H1 (cell line): ENCODE data around the gene ICOSLG. TPM values are rescaled to one million over a fixed set of nuclear protein-coding genes. Genes with fewer than 3 reads are reported as not detected.
A peak's percentile ranks its signal among the peaks of the same experiment; 100 is the strongest.

ENCODE experiments used
- CTCF ChIA-PET: fragments of 300-600 bp; sonication (Branson Sonifier 250); formaldehyde crosslinking; loops from one replicate; lab custom pipeline; 2021; ENCODE audit not compliant: partially characterized antibody; lab: Charles Lee
- POLR2A ChIA-PET: fragments of 300-600 bp; sonication (Branson Sonifier 250); formaldehyde crosslinking; loops from one replicate; lab custom pipeline; 2021; ENCODE audit warnings: inconsistent platforms; ENCODE audit not compliant: partially characterized antibody; lab: Charles Lee
- DNase-seq, 2 experiments: peaks; one replicate each; pipeline versions ENCODE4 v3.0.0 to v3.0.0-alpha.2; 2010 to 2022; ENCODE audit warnings: low spot score in 2 of 2, low read depth in 1 of 2, mixed read lengths in 1 of 2
- FAIRE-seq: peaks from 2 replicates; lab custom pipeline; 2011; peaks lifted over from hg19 to GRCh38; lab: Jason Lieb, UNC
- H2AFZ ChIP-seq: 2 replicates; pipeline ENCODE4 v1.8.1; 2012; ENCODE audit warnings: low read length, inconsistent platforms
- H2AK5ac ChIP-seq: 2 replicates; pipeline ENCODE4 v1.6.1; 2013; ENCODE audit warnings: low read depth, low read length
- H2BK120ac ChIP-seq: replicated peaks from 2 replicates; pipeline ENCODE3; 2013; ENCODE audit warnings: low read depth, low read length, inconsistent platforms
- H2BK12ac ChIP-seq: 2 replicates; pipeline ENCODE4 v1.6.1; 2013; ENCODE audit warnings: low read depth, low read length
- H2BK15ac ChIP-seq: 2 replicates; pipeline ENCODE4 v1.6.1; 2013; ENCODE audit warnings: low read length
- H2BK20ac ChIP-seq: 2 replicates; pipeline ENCODE4 v1.6.1; 2013; ENCODE audit warnings: low read length
- H2BK5ac ChIP-seq: 2 replicates; pipeline ENCODE4 v1.6.1; 2013; ENCODE audit warnings: low read depth, low read length
- H3K14ac ChIP-seq: 2 replicates; pipeline ENCODE4 v1.6.1; 2013; ENCODE audit warnings: inconsistent platforms; ENCODE audit not compliant: insufficient read length
- H3K18ac ChIP-seq: 2 replicates; pipeline ENCODE4 v1.6.1; 2013; ENCODE audit warnings: low read length; ENCODE audit errors: extremely low read depth
- H3K23ac ChIP-seq: 2 replicates; pipeline ENCODE4 v1.6.1; 2013; ENCODE audit warnings: inconsistent platforms; ENCODE audit not compliant: insufficient read length
- H3K23me2 ChIP-seq: 2 replicates; pipeline ENCODE4 v1.6.1; 2013; ENCODE audit warnings: low read depth, low read length
- H3K27ac ChIP-seq: 2 replicates; pipeline ENCODE4 v1.6.1; 2011; ENCODE audit warnings: low read depth, low read length, inconsistent platforms
- H3K27me3 ChIP-seq, 4 experiments: replicated peaks in 1 of 4; 1 replicate in 1 of 4; 2 replicates in 3 of 4; pipeline versions ENCODE4 v1.6.1 to v1.8.1; 2011 to 2013; ENCODE audit warnings: low read length in 3 of 4, mild to moderate bottlenecking in 3 of 4, inconsistent platforms in 2 of 4, mixed read lengths in 2 of 4, moderate library complexity in 1 of 4; ENCODE audit not compliant: control insufficient read depth in 3 of 4, insufficient read depth in 3 of 4; ENCODE audit errors: extremely low read depth in 1 of 4
- H3K36me3 ChIP-seq, 4 experiments: 2 replicates each; pipeline versions ENCODE4 v1.6.1 to v1.8.1; 2011 to 2013; ENCODE audit warnings: mild to moderate bottlenecking in 4 of 4, low read length in 3 of 4, moderate library complexity in 2 of 4, control low read depth in 1 of 4, inconsistent platforms in 1 of 4; ENCODE audit not compliant: insufficient read depth in 4 of 4, control insufficient read depth in 2 of 4
- H3K4ac ChIP-seq: replicated peaks from 2 replicates; pipeline ENCODE3; 2013; ENCODE audit warnings: low read length, low read depth, mixed read lengths, inconsistent platforms; ENCODE audit not compliant: insufficient read length
- H3K4me1 ChIP-seq, 4 experiments: replicated peaks in 1 of 4; 1 replicate in 1 of 4; 2 replicates in 3 of 4; pipeline versions ENCODE4 v1.6.1 to v1.8.1; 2011 to 2013; ENCODE audit warnings: low read length in 3 of 4, inconsistent platforms in 2 of 4, mixed read lengths in 1 of 4; ENCODE audit not compliant: insufficient read depth in 4 of 4, control insufficient read depth in 3 of 4
- H3K4me2 ChIP-seq, 2 experiments: 2 replicates each; pipeline versions ENCODE4 v1.6.1 to v1.8.1; 2011 to 2013; ENCODE audit warnings: low read depth in 2 of 2, low read length in 2 of 2, control low read depth in 1 of 2, inconsistent platforms in 1 of 2, mild to moderate bottlenecking in 1 of 2; ENCODE audit not compliant: insufficient read depth in 1 of 2
- H3K4me3 ChIP-seq, 4 experiments: fragments of 200-600, 300-600 bp in 1 of 4; sonication (generic), shearing (Covaris generic), sonication (Bioruptor Twin) in 1 of 4; 2 replicates each; pipeline versions ENCODE4 v1.5.1 to v1.8.1; 2011 to 2016; ENCODE audit warnings: low read length in 4 of 4, low read depth in 3 of 4, control low read depth in 2 of 4, inconsistent platforms in 2 of 4, mild to moderate bottlenecking in 2 of 4, mixed read lengths in 1 of 4, moderate library complexity in 1 of 4; ENCODE audit not compliant: insufficient read depth in 2 of 4; ENCODE audit errors: extremely low read depth in 1 of 4
- H3K56ac ChIP-seq: replicated peaks from 2 replicates; pipeline ENCODE3; 2013; ENCODE audit warnings: low read depth, mild to moderate bottlenecking, mixed read lengths, low read length, inconsistent platforms; ENCODE audit not compliant: insufficient read length
- H3K79me1 ChIP-seq: 2 replicates; pipeline ENCODE4 v1.6.1; 2013; ENCODE audit warnings: low read depth, low read length, control low read depth
- H3K79me2 ChIP-seq, 2 experiments: 2 replicates each; pipeline versions ENCODE4 v1.6.1 to v1.8.1; 2012 to 2013; ENCODE audit warnings: low read length in 2 of 2, mild to moderate bottlenecking in 2 of 2, inconsistent platforms in 1 of 2; ENCODE audit not compliant: insufficient read depth in 2 of 2, control insufficient read depth in 1 of 2
- H3K9ac ChIP-seq, 4 experiments: replicated peaks in 1 of 4; 1 replicate in 1 of 4; 2 replicates in 3 of 4; pipeline versions ENCODE4 v1.6.1 to v1.8.1; 2011 to 2013; ENCODE audit warnings: low read depth in 3 of 4, low read length in 3 of 4, control low read depth in 2 of 4, mild to moderate bottlenecking in 2 of 4, moderate library complexity in 2 of 4, inconsistent platforms in 1 of 4; ENCODE audit errors: extremely low read depth in 1 of 4
- H3K9me3 ChIP-seq, 2 experiments: 2 replicates each; pipeline versions ENCODE4 v1.6.1 to v1.8.1; 2012 to 2013; ENCODE audit warnings: mild to moderate bottlenecking in 2 of 2, moderate library complexity in 2 of 2, control low read depth in 1 of 2, inconsistent platforms in 1 of 2, low read depth in 1 of 2, low read length in 1 of 2, mixed read lengths in 1 of 2; ENCODE audit not compliant: insufficient read depth in 2 of 2
- H4K20me1 ChIP-seq, 2 experiments: replicated peaks in 1 of 2; 2 replicates each; pipeline versions ENCODE3 to v1.8.1; 2011 to 2013; ENCODE audit warnings: inconsistent platforms in 2 of 2, low read length in 2 of 2, mild to moderate bottlenecking in 1 of 2; ENCODE audit not compliant: insufficient read depth in 2 of 2, control insufficient read depth in 1 of 2
- H4K5ac ChIP-seq: 2 replicates; pipeline ENCODE4 v1.6.1; 2013; ENCODE audit warnings: low read length, low read depth, mixed read lengths, inconsistent platforms; ENCODE audit not compliant: insufficient read length
- H4K8ac ChIP-seq: 2 replicates; pipeline ENCODE4 v1.8.0; 2013; ENCODE audit warnings: mild to moderate bottlenecking, moderate library complexity, low read length, inconsistent platforms; ENCODE audit not compliant: insufficient read depth; ENCODE audit errors: extremely low read depth
- H4K91ac ChIP-seq: replicated peaks from 2 replicates; pipeline ENCODE3; 2013; ENCODE audit warnings: low read length, mixed read lengths, inconsistent platforms; ENCODE audit not compliant: insufficient read length
- CTBP2 ChIP-seq: IDR thresholded peaks from 2 replicates; pipeline ENCODE4 v1.7.0; 2011; ENCODE audit warnings: borderline replicate concordance, mild to moderate bottlenecking, moderate library complexity, mixed read lengths, low read length; ENCODE audit not compliant: insufficient read depth, insufficient read length
- RXRA ChIP-seq: IDR thresholded peaks from 2 replicates; pipeline ENCODE4 v1.6.1; 2011; ENCODE audit warnings: low read depth, mild to moderate bottlenecking, low read length, moderate library complexity; ENCODE audit not compliant: insufficient read depth
- TEAD4 ChIP-seq: IDR thresholded peaks from 2 replicates; pipeline ENCODE4 v1.6.1; 2012; ENCODE audit warnings: low read depth, low read length, inconsistent platforms, mixed read lengths
- ZNF274 ChIP-seq: IDR thresholded peaks from 2 replicates; pipeline ENCODE4 v1.7.0; 2012; ENCODE audit warnings: low read length, borderline replicate concordance; ENCODE audit errors: extremely low read depth
- WGBS, 2 experiments: shearing (Covaris generic) in 1 of 2; methylation state at CpG; one replicate each; pipeline versions ENCODE4 v1.1.6 to v1.1.7; 2013 to 2015; ENCODE audit warnings: low lambda C conversion rate in 2 of 2, mixed read lengths in 2 of 2, inconsistent platforms in 1 of 2, low coverage in 1 of 2, missing lambda C conversion rate in 1 of 2; ENCODE audit not compliant: insufficient replicate concordance in 2 of 2, insufficient coverage in 1 of 2, insufficient read length in 1 of 2; ENCODE audit errors: extremely low coverage in 1 of 2, missing lambda C conversion rate in 1 of 2; 5-methylcytosine and 5-hydroxymethylcytosine counted together
- polyA plus RNA-seq, 7 experiments: library from polyadenylated mRNA; depleted of rRNA in 3 of 7; stranded (reverse) in 5 of 7; unstranded in 2 of 7; fragments of >200 nt in 5 of 7; fragments of 200-250 nt in 2 of 7; gene quantifications; 1 replicate in 5 of 7; 2 replicates in 1 of 7; 4 replicates in 1 of 7; pipeline versions ENCODE4 v1.2.1 to v1.2.3, GENCODE V29; 2011 to 2013; ENCODE audit warnings: missing spikeins in 2 of 7, mixed read lengths in 2 of 7
- total RNA-seq: library from RNA; stranded (reverse); fragmentation: NEBNext Ultra II Directional; extraction: Animal tissue kit (Norgen Biotek cat#: 25700); gene quantifications from 2 replicates; pipeline ENCODE4 v1.2.1, GENCODE V29; 2021

ICOSLG gene
- total and polyA plus RNA-seq, 2 of the 8 experiments (the other 6 are each of a cell fraction or from before 2014, with no cell fraction given), result 2.3 to 5.5 TPM

DNA sequence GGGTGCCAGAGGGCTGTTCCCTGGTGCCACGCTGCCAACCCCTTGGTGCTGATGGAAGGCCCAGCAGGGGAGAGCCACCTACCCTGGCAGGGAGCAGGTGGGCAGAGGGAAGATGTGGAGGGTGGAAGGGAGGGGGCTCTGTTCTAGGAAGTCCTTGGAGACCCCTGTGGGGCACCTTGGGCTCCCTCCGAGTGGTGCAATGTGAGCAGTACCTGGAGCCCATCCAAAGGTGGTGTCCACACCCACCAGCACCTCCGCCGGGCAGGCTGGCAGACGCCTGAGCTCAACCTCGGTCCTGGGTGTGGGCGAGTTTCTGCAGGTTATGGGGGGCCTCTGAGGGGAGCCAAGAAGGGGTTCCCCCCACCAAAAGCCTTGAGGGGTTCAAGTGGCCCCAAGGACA lies 32.3 kb upstream of the ICOSLG start:
- CTCF ChIA-PET, result interaction anchor here (1.3 to 1.7 kb wide), 2 partner anchors 25 to 200 kb away, joined by 3 to 7 read pairs; no protein-coding TSS in a partner anchor
- Histone ChIP-seq H3K23me2 (no peaks in the 10 kb centered on the region; the same call in 1 of the 2 replicates), H3K4me1 (no peaks in the 10 kb centered on the region; a peak in 2 of 7 replicates), H3K9ac (no peak overlapping the region), H3K36me3 (no peaks in the 10 kb centered on the region), H2BK15ac (no peak overlapping the region), H3K4me3 (no peak overlapping the region), H3K27ac (no peak overlapping the region), H2BK5ac (no peak overlapping the region), H4K20me1 (no peaks in the 10 kb centered on the region), H3K23ac (no peak overlapping the region), H2AK5ac (no peak overlapping the region), H2BK20ac (no peak overlapping the region), H3K27me3 (no peaks in the 10 kb centered on the region), H3K18ac (no peak overlapping the region), H3K79me1 (no peaks in the 10 kb centered on the region), H4K5ac (no peak overlapping the region), H2AFZ (no peak overlapping the region), H3K56ac (no peak overlapping the region), H2BK120ac (no peak overlapping the region), H3K4ac (no peak overlapping the region), H3K79me2 (no peaks in the 10 kb centered on the region), H2BK12ac (no peak overlapping the region), H3K14ac (no peak overlapping the region), H4K8ac (peak overlapping the region; percentile 79; the same call in 1 of the 2 replicates), H4K91ac (no peak overlapping the region), H3K9me3 (no peaks in the 10 kb centered on the region), H3K4me2 (no peak overlapping the region)
- 88% methylated on average over 7 of the region's 7 CpGs; no CpG with 5 or more reads in 1 of the 2 experiments for WGBS, 2 experiments
- FAIRE-seq (no peak), DNase-seq (no peak)
- POLR2A ChIA-PET, result no interaction called here
- TF ChIP-seq CTBP2, result no peak
- TF ChIP-seq RXRA, result no peak
- TF ChIP-seq TEAD4, result no peak
- TF ChIP-seq ZNF274, result no peak
